CD4-positive, alpha-beta T cell treated with Interleukin-4 for 1 hour (primary cell): Measurements from ENCODE around the gene RUFY1.
A peak's percentile ranks its signal among the peaks of the same experiment; 100 is the strongest.
"Not testable (repeated sequence)": the region's sequence is repeated elsewhere in the genome, so short reads cannot be mapped to it uniquely, and the experiment has no call there.

Source experiments
- DNase-seq, 2 donors: peaks; one replicate each; pipeline ENCODE4 v3.0.0-alpha.2; 2020 to 2022

Gene RUFY1

GRCh38 chr5:179550511-179551342, at the start of gene RUFY1:
RUFY1 (plus strand) TSS chr5:179550554; CDS start chr5:179550570, 16 bp downstream.
- DNase-seq: peak; percentile 74 to 83

GRCh38 chr5:179501997-179502396, 48.4 kb upstream of the RUFY1 start:
- DNase-seq: not testable (repeated sequence)

- not testable (repeated sequence) for DNase-seq
These were observed 47.9 kb upstream of the RUFY1 start for GRCh38 chr5:179502420-179502819.

GRCh38 chr5:179504191-179504590, 46.2 kb upstream of the RUFY1 start:
- no peak for DNase-seq

- no peak for DNase-seq
These were observed 45.6 kb upstream of the RUFY1 start for GRCh38 chr5:179504600-179505396.

- DNase-seq: no peak
These were observed 44.6 kb upstream of the RUFY1 start for GRCh38 chr5:179505636-179506261.

- DNase-seq: no peak
These were observed 41.1 kb upstream of the RUFY1 start for GRCh38 chr5:179509239-179509638.

- no peak for DNase-seq
These were observed 40.5 kb upstream of the RUFY1 start for GRCh38 chr5:179509845-179510244.

- no peak for DNase-seq
These were observed 37.8 kb upstream of the RUFY1 start for GRCh38 chr5:179512452-179513000.

GRCh38 chr5:179515501-179515900, 34.9 kb upstream of the RUFY1 start:
- DNase-seq: not testable (repeated sequence)

- no peak for DNase-seq
These were observed 34.1 kb upstream of the RUFY1 start for GRCh38 chr5:179516221-179516620.

GRCh38 chr5:179517746-179518145, 32.6 kb upstream of the RUFY1 start:
- DNase-seq: not testable (repeated sequence)

- not testable (repeated sequence) for DNase-seq
These were observed 32.0 kb upstream of the RUFY1 start for GRCh38 chr5:179518369-179518768.

GRCh38 chr5:179519416-179520070, 30.8 kb upstream of the RUFY1 start:
- DNase-seq: not testable (repeated sequence)

GRCh38 chr5:179522107-179522506, 28.2 kb upstream of the RUFY1 start:
- not testable (repeated sequence) for DNase-seq

- DNase-seq: no peak
These were observed 23.4 kb upstream of the RUFY1 start for GRCh38 chr5:179526978-179527377.

GRCh38 chr5:179530069-179530998, 20.0 kb upstream of the RUFY1 start:
- DNase-seq: peak; percentile 50 to 64

- DNase-seq: no peak
These were observed 17.3 kb upstream of the RUFY1 start for GRCh38 chr5:179533024-179533423.

GRCh38 chr5:179533907-179534306, 16.4 kb upstream of the RUFY1 start:
- DNase-seq: no peak

- DNase-seq: no peak
These were observed 15.9 kb upstream of the RUFY1 start for GRCh38 chr5:179534431-179534830.

- no peak for DNase-seq
These were observed 13.7 kb upstream of the RUFY1 start for GRCh38 chr5:179536676-179537075.
